Upper lobe of left lung (tissue), 4 donors: ENCODE measurements around the gene LRRC36.

Experiments used
- POLR2AphosphoS5 ChIP-seq, 2 donors: sonication (generic); formaldehyde crosslinking; IDR thresholded peaks; one replicate each; pipeline ENCODE4 v1.5.1; 2017; ENCODE audit warnings: antibody characterized with exemption in 2 of 2
- TF ChIP-seq, protein P1 (sequence below), 6 experiments: fragments of 450-650 bp in 4 of 6; fragments of 200-600 bp in 2 of 6; sonication (generic) in 2 of 6; IDR thresholded peaks; one replicate each; pipeline ENCODE4 v1.5.1; 2016 to 2019; ENCODE audit warnings: antibody characterized with exemption in 6 of 6

GRCh38 chr16:67423015-67423414 is 96.4 kb downstream of the LRRC36 start:
- TF ChIP-seq, protein P1, sequence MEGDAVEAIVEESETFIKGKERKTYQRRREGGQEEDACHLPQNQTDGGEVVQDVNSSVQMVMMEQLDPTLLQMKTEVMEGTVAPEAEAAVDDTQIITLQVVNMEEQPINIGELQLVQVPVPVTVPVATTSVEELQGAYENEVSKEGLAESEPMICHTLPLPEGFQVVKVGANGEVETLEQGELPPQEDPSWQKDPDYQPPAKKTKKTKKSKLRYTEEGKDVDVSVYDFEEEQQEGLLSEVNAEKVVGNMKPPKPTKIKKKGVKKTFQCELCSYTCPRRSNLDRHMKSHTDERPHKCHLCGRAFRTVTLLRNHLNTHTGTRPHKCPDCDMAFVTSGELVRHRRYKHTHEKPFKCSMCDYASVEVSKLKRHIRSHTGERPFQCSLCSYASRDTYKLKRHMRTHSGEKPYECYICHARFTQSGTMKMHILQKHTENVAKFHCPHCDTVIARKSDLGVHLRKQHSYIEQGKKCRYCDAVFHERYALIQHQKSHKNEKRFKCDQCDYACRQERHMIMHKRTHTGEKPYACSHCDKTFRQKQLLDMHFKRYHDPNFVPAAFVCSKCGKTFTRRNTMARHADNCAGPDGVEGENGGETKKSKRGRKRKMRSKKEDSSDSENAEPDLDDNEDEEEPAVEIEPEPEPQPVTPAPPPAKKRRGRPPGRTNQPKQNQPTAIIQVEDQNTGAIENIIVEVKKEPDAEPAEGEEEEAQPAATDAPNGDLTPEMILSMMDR (IDR thresholded peaks at IDR 0.05) = no peak
- no peak for TF ChIP-seq POLR2AphosphoS5 (IDR thresholded peaks at IDR 0.05)
